ENCODE measurements around the gene MAS1L.

Gene MAS1L

GRCh38 chr6:29519291-29520010, 31.7 kb upstream of the MAS1L start:
- no peak overlapping the region for H2AFZ ChIP-seq (ENCODE audit: low read length)
- no peak overlapping the region for H3K9ac ChIP-seq (ENCODE audit: low read length)
- no peaks in the 10 kb centered on the region for H3K79me2 ChIP-seq (ENCODE audit: insufficient read depth, low read length)
- no peaks in the 10 kb centered on the region for H3F3A ChIP-seq (ENCODE audit: insufficient read depth, low read length)
- H3K4me2 ChIP-seq (ENCODE audit: low read length) = no peak overlapping the region
- no peak for TF ChIP-seq EZH2 (IDR thresholded peaks at IDR 0.05; ENCODE audit: borderline replicate concordance, low read length)
- no peak for TF ChIP-seq CTCF (IDR thresholded peaks at IDR 0.05; ENCODE audit: low read length)
- no peaks in the 10 kb centered on the region for H3K36me3 ChIP-seq (ENCODE audit: insufficient read depth, low read length)
- H3K4me3 ChIP-seq (ENCODE audit: low read depth, low read length, poor library complexity, severe bottlenecking) = no peak overlapping the region
- H3K9me2 ChIP-seq (ENCODE audit: low read depth, low read length) = no peaks in the 10 kb centered on the region
- H4K20me1 ChIP-seq (ENCODE audit: insufficient read depth, low read length) = no peaks in the 10 kb centered on the region
- H3K27ac ChIP-seq (ENCODE audit: low read depth, low read length, poor library complexity, severe bottlenecking) = no peak overlapping the region
- H3K4me1 ChIP-seq (ENCODE audit: insufficient read depth, low read length, severe bottlenecking) = no peaks in the 10 kb centered on the region
- H3K9me3 ChIP-seq (ENCODE audit: low read length) = no peaks in the 10 kb centered on the region
- no peaks in the 10 kb centered on the region for H3K27me3 ChIP-seq (ENCODE audit: insufficient read depth, low read length)

GRCh38 chr6:29517728-29518440, 30.1 kb upstream of the MAS1L start:
- Histone ChIP-seq H4K20me1 (ENCODE audit: insufficient read depth, low read length) (no peaks in the 10 kb centered on the region), H3K27ac (ENCODE audit: low read depth, low read length, poor library complexity, severe bottlenecking) (no peak overlapping the region), H3K9ac (ENCODE audit: low read length) (no peak overlapping the region), H3K4me2 (ENCODE audit: low read length) (no peak overlapping the region), H3K4me3 (ENCODE audit: low read depth, low read length, poor library complexity, severe bottlenecking) (no peak overlapping the region), H3K27me3 (ENCODE audit: insufficient read depth, low read length) (no peaks in the 10 kb centered on the region), H3F3A (ENCODE audit: insufficient read depth, low read length) (no peaks in the 10 kb centered on the region), H2AFZ (ENCODE audit: low read length) (no peak overlapping the region), H3K9me2 (ENCODE audit: low read depth, low read length) (no peaks in the 10 kb centered on the region), H3K79me2 (ENCODE audit: insufficient read depth, low read length) (no peaks in the 10 kb centered on the region), H3K4me1 (ENCODE audit: insufficient read depth, low read length, severe bottlenecking) (no peaks in the 10 kb centered on the region), H3K9me3 (ENCODE audit: low read length) (no peaks in the 10 kb centered on the region), H3K36me3 (ENCODE audit: insufficient read depth, low read length) (no peaks in the 10 kb centered on the region)
- TF ChIP-seq CTCF (IDR thresholded peaks at IDR 0.05; ENCODE audit: low read length) (no peak), EZH2 (IDR thresholded peaks at IDR 0.05; ENCODE audit: borderline replicate concordance, low read length) (no peak)

- H2AFZ ChIP-seq (ENCODE audit: low read length) = no peak overlapping the region
- no peaks in the 10 kb centered on the region for H3K4me1 ChIP-seq (ENCODE audit: insufficient read depth, low read length, severe bottlenecking)
- H3K27me3 ChIP-seq (ENCODE audit: insufficient read depth, low read length) = no peaks in the 10 kb centered on the region
- no peak overlapping the region for H3K27ac ChIP-seq (ENCODE audit: low read depth, low read length, poor library complexity, severe bottlenecking)
- H3K9ac ChIP-seq (ENCODE audit: low read length) = no peak overlapping the region
- H3K4me2 ChIP-seq (ENCODE audit: low read length) = no peak overlapping the region
- no peaks in the 10 kb centered on the region for H3K79me2 ChIP-seq (ENCODE audit: insufficient read depth, low read length)
- no peak overlapping the region for H3K4me3 ChIP-seq (ENCODE audit: low read depth, low read length, poor library complexity, severe bottlenecking)
- no peaks in the 10 kb centered on the region for H4K20me1 ChIP-seq (ENCODE audit: insufficient read depth, low read length)
- no peak for TF ChIP-seq CTCF (IDR thresholded peaks at IDR 0.05; ENCODE audit: low read length)
- no peak for TF ChIP-seq EZH2 (IDR thresholded peaks at IDR 0.05; ENCODE audit: borderline replicate concordance, low read length)
- H3K9me3 ChIP-seq (ENCODE audit: low read length) = no peaks in the 10 kb centered on the region
- H3K36me3 ChIP-seq (ENCODE audit: insufficient read depth, low read length) = no peaks in the 10 kb centered on the region
- no peaks in the 10 kb centered on the region for H3K9me2 ChIP-seq (ENCODE audit: low read depth, low read length)
- no peaks in the 10 kb centered on the region for H3F3A ChIP-seq (ENCODE audit: insufficient read depth, low read length)
These were observed 29.5 kb upstream of the MAS1L start for GRCh38 chr6:29517245-29517644.

Data from OCI-LY1 (cell line).